Stimulated activated CD4-positive, alpha-beta T cell treated with anti-CD3 and anti-CD28 coated beads, Interleukin-4, amount 100 ng/mL, for 48 hours (primary cell): Measurements from ENCODE around the gene C1orf35.

Experiments used
- DNase-seq, 2 donors: peaks; one replicate each; pipeline ENCODE4 v3.0.0-alpha.2; 2020; ENCODE audit warnings: low read depth in 2 of 2

The C1orf35 gene

GRCh38 chr1:228079013-228079412, 24.1 kb downstream of the C1orf35 start:
- DNase-seq, result no peak

- DNase-seq, result no peak
Observed at GRCh38 chr1:228077565-228078330, 25.4 kb downstream of the C1orf35 start.

- DNase-seq, result no peak
Observed at GRCh38 chr1:228076796-228077430, 26.2 kb downstream of the C1orf35 start.

- no peak for DNase-seq
Observed at GRCh38 chr1:228075801-228076271, 27.3 kb downstream of the C1orf35 start.

- no peak for DNase-seq
Observed at GRCh38 chr1:228074954-228075730, 28.0 kb downstream of the C1orf35 start.

GRCh38 chr1:228073857-228074545, 29.1 kb downstream of the C1orf35 start:
- no peak for DNase-seq

GRCh38 chr1:228073061-228073856, 29.9 kb downstream of the C1orf35 start:
- no peak for DNase-seq

GRCh38 chr1:228072658-228073043, 30.5 kb downstream of the C1orf35 start:
- no peak for DNase-seq

GRCh38 chr1:228071839-228072657, 31.1 kb downstream of the C1orf35 start:
- no peak for DNase-seq

GRCh38 chr1:228070851-228071250, 32.3 kb downstream of the C1orf35 start:
- DNase-seq, result no peak

GRCh38 chr1:228070173-228070572, 33.0 kb downstream of the C1orf35 start:
- DNase-seq, result no peak

- DNase-seq, result no peak
Observed at GRCh38 chr1:228068359-228068758, 34.8 kb downstream of the C1orf35 start.

GRCh38 chr1:228066891-228067654, 36.1 kb downstream of the C1orf35 start:
- no peak for DNase-seq

GRCh38 chr1:228066416-228066815, 36.7 kb downstream of the C1orf35 start:
- no peak for DNase-seq

GRCh38 chr1:228065543-228066347, 37.4 kb downstream of the C1orf35 start:
- no peak for DNase-seq

- no peak for DNase-seq
Observed at GRCh38 chr1:228064741-228065542, 38.2 kb downstream of the C1orf35 start.

- no peak for DNase-seq
Observed at GRCh38 chr1:228064296-228064695, 38.8 kb downstream of the C1orf35 start.
